Fibroblast of skin of right biceps (primary cell): Measurements from ENCODE around the gene MYH7.

Experiments used
- DNase-seq: peaks from one replicate; pipeline ENCODE4 v3.0.0-alpha.2; 2013

MYH7 gene

DNA sequence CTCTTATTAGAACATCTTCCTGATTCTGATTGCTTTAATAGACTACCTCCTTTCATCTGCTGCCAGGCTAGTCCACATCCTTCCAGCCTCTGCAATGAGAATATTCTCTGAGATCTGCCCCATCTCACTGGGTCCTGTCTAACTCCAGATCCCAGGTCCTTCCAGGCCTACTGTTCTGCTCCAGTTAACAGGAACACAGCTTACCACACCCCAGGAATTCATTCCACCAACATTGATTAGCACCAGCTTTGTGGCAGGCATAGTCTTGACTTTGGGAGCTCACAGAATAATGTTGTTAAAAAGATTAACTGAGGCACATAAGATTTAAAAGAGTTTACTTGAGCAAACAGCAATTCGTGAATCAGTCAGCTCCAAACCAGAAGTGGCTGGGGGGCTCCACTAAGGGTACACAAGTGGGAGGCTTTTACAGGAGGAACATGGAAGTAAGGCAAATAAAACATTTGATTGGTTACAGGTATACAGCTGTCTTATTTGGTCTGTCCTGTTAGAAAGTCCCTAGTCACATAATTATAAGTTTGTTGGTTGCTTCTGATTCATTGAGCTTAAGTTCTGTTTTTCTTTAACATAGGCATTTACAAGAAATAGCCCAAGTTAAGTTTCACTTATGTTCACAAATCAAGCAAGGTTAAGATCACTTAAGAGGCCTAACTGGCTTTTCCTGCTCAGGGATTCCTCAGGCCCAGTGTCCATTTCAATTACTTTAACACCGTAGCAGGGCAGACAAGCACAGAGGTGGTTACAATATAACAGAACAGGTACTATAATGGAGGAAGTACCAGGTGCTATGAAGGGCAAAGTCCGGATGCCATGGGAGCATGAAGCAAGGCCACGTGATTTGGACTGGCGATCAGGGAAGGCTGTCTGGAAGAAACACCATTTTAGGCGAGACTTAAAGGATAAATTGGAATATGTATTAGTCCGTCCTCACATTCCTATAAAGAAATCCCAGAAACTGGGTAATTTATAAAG, 12.2 kb upstream of the MYH7 start:
- no peak for DNase-seq

DNA sequence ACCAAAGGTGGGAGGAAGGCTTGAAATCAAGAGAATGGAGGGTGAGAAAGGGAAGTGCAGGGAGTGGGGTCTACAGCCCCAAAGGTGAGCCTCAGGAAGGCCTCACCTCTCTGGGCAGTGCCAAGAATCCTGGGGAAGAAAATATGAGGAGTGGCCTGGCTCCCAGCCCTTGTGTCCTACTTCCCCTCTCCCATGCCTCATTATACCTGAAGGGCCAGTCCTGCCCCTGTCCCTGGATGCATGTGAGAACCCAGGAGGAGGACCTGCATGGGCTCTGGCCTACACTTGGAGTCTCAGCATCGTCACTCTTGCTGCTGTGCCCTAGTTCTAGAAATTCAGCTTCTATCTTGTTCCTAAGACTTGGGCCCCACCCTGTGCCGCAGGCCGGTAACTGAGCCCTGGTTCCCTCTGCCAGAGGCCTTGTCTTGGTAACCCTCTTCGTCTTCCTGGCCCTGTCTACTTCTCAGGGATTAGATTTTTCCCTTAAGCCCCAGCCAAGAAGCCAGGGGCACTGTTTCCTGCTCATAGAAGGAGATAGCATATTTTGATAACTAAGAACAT, 10.9 kb upstream of the MYH7 start:
- no peak for DNase-seq

DNA sequence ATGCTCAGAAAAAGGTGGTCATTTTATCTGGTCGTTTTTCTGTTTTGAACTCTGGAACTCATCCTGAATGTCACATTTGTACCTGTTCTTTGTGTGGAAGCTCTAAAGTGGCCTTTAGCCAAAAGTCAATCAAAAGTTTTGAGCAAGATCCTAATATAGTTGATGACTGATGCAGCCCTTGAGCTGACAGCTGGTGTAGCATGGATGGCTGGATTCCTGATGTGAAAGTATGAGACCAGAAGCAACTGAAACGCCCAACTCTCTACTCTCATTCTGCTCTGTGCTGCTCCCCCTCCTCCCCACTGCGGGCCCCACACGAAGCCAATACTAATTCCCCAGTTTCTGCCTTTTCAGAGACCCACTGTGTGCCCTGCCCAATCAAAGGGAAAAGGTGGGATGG, 10.3 kb upstream of the MYH7 start:
- DNase-seq: no peak

DNA sequence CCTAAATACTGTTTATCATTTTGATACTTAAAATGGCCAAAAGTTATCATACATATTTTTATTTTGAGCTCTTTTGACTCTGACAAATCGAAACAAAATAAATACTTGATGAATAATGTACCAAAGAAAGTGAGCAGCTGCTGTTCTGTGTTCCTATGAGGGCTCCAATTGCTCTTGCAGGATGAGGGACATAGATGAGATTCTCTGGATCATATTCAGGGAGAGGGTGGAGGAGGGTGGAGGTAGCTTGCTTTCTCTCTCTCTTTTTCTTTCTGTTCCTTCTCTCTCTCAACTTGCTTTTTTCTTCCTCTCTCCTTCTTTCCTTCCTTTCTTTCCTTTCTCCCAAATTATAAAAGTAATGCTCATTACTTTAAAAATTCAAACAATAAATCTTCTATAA, 8.9 kb upstream of the MYH7 start:
- no peak for DNase-seq

DNA sequence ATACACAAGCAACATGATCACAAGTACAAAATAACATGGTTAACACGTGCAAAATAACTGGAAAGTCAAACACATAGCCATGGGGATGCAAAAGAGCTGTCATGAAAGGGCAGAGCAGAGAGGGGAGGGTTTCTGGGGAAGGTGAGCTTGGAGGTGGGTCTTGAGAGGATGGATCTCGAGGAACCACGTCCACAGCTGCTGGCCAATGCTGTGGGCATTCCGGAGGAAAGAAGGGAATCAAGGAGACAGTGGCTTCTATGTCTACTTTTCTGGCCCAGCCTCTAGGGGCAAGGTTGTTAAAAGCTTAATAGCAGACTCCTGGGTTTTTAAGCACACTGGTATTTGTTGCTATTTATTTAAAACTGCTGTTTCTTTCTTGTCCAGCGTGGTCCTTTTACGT, 8.4 kb upstream of the MYH7 start:
- DNase-seq: no peak

DNA sequence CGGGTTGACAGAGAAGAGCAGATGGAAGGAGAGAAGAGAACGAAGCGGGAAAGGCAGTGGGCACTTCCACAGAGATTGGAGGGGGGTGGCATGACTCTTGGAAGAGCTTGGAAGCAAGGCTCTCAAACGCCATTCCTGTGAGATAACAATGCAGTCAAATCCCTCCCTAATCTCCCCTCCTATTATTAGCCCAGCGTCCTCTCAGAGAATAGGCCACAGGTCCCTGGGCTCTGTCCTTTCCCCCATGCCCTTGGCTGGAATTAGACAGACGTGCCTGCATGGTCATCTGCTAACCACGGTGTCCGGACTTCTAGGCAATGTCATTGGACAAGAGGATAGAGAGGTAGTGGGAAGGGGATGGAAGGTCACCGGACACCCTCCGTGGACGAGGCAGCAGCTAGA, 8.0 kb upstream of the MYH7 start:
- no peak for DNase-seq

DNA sequence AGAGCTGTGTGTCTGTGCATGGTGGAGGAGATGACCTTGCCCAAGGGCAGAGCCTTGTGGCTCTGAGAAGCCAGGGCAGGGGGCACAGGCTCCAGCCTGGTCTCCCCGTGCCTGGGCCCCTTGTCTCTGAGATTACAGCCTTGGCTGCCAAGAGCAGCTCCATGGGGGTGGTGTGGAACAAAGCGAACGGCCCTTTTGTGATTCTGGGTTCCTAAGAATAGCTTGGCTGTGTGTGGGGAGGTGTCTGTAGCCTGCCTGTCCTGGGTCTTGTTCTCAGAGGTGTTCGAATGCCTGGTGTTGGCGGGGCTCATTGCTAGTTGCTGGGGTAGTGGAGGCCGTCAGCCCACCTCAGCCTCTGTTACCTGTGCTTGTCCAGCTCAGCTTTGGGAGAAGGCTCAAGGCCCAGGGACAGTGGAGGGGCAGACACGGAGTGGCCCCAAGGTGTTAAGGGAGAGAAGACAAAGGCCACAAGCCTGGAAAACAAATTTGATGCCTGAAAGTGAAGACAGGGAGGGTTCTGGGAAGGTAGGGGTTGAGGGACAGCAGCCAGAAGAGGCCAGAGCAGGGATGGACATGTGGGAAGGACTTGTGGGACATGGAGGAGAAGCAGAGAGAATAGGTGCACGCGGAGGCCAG, 7.4 kb upstream of the MYH7 start:
- DNase-seq: no peak

DNA sequence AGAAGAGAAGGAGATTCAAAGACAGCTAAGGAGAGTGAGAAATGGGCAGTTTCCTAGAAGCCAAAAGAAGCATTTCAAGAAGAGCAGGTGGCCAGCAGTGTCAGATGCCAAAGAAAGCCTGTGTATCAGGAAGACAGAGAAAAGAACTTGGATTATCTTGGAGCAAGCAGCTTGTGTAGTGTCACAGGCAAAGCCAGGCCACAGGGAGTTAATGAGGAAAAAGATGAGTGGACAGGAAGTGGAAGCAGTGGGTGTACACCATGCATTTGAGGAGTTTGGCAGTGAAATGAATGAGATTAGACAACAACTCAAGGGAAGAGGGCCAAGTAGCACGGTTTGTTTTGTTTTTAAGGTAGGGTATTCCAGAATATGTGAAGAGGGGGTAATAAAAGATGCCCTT, 5.6 kb upstream of the MYH7 start:
- no peak for DNase-seq

DNA sequence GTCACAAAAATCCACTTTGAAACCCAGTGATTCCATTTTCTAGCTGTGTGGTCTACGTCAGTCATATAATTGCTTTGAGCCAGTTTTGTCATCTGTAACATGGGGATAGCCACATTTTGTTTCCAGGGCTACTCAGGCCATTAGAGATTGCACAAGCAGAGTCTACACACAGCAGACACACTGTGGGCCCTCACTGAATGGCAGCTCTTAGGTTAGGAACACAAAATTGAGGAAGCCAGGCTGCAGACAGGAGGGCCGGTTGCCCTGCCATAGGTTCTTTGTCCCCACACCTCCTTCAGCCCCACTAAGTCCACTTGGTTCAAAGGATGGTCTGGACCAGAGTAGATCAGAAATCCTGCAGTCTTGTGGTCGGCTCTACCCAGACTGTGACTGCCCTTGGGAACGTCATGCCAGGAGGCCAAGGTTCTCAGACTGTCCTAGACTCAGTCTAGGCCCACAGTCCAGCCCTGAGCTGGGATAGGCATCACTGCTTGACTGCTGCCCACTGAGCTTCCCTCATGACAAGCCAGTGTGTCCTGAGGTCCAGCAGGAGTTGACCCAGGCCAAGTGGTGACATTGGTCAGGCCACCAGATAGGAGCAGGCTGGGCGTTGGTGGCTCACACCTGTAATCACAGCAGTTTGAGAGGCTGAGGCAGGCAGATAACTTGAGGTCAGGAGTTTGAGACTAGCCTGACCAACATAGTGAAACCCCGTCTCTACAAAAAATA, 3.8 kb upstream of the MYH7 start:
- no peak for DNase-seq

DNA sequence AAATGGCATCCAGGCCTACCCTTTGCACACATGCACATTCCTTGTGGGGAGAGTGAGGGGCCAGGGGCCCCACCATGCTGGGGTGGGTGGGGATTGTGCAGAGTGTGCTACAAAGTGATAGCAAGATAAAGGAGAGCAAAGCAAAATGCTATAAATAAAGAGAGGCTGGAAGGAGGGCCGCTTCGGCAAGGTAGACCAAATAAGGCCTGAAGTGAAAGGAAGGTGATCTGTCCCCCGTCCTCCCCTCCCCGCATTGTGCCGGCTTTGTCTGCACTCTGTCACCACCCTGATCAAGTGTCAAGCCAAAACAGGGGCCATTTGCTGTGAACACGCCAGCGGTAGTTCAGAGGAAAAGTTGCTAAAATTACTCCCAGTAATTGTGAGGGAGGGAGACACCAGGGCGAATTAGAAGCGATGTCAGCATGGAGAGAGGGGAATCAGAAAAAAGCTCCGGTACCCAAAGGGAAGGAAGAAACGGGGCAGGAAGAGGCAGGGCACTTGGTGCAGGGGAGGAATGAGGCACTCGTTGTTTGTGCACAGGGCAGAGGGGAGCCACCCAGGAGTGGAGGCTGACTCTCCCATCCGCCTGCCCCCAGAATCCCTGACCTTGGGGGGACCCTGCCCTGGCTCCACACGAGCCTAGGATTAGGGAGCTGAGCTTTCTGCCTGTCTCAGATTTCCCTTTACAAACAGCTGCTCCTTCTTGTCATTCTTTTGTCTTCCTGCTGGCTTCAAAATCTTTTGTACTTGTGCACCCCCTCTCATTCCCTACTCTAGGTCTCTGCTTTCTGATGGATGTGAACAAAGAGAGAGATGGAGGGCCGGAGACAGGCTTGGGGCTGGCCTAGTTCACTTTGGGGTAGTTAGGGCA, 2.9 kb upstream of the MYH7 start:
- no peak for DNase-seq

DNA sequence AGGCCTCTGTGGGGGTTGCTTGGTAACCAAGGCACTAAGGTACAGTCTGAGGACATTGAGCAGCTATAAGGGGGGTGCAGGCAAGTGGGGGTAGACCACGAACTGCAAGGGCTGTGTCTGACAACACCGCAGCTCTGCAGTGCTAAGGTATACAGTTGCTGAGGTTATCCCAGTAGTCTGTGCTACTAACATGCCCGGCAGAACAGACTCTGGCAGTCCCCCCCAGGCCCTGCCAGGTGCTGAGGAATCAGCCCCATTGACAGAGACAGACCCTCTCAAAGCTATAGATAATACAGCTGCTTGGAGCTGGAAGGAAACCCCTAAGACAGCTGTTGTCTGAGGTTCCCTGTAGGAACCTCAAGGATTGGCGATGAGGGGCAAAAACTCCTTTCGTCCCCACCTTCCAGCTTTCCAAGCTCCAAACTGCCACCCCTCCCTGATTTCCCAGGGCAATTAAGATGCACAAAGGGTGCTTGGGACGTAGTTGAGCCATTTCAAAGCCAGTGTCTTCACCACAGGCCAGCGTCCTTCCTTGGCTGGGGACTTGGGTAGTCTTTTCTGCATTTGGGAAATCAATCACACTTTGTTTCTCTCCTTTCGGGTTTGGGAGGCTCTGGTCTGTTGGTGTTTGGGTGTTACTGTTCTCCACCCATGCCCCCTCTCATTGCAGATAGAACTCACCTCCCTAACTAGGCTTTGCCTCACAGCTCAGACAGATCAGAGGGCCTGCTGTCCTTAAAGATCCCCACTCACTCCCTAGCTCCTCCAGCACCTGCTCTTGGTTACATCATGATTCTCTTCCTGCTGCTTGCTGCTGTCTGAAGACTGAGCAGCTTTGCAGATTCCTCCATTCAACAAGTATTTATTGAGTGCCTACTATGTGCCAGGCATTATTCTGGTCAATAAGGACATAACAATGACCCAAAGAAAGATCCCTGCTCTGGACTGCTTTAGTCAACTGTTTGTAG, 2.0 kb upstream of the MYH7 start:
- no peak for DNase-seq

DNA sequence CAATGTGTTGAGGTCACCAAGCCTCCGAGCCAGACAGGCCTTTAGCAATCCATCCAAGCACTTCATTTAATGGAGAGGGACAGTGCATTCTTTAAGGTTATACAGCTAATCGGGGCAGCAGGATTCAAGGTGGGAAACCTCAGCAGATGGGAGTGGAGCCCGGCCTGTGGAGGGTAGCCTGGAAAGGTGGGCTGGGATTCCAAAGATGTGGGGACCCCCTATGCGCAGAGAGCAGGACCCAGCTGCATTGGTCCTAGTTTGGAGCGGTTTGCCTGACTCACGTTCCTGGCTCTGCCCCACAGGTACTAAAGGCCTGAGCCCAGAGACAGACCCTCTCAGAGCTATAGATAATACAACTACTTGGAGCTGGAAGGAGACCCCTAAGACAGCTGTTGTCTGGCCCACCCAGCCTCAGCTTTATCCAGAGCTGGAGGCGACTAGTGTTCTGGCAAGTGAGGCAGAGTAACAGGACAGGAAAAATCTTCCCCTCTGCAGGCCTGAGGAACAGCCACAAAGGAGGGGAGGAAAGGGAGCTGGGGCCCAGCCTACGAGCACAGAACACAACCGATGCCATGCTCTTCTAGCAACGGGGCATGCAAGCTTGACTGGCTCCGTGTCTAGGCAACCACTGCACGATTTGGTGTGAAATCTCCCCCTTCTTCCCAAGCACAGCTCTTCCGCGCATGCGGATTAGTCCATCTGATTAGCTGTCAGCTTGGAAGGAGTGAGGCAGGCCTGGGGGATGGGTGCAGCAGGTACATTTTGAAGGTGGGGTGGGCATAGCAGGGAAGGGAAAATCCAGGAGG, 1.1 kb upstream of the MYH7 start:
- no peak for DNase-seq

DNA sequence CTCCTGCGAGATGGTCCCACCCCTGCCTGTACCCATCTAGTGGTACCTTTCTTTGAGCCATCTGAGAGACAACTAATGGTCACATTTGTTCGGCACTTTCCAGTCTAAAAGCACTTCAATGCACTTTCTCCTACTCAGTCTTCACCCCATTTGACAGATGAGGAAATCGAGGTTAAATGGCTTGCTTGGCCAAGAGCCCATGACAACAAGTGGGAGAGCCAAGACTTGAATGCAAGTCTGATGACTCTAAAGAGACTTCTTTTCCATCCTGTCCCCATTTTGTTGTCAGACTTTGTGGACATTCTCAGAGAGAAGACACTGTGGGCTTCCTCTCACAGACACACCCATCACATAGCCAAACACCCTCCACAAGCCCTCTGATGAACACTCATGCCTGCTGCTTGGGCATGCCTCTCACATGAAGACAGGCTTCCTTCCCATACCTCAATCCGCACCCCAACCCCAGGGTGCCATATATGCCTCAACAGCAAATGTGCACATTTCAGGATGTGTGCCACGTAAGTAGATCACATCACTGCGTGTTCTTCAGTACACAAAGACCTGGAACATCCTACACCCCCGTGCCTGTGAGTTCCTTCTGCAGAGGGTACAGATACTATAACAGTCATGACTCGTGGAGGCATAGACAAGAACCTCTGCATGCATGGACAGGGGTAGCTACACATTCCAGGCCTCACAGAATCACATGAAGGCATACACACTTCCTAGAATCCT, 805 bp downstream of the MYH7 start:
- DNase-seq: no peak

DNA sequence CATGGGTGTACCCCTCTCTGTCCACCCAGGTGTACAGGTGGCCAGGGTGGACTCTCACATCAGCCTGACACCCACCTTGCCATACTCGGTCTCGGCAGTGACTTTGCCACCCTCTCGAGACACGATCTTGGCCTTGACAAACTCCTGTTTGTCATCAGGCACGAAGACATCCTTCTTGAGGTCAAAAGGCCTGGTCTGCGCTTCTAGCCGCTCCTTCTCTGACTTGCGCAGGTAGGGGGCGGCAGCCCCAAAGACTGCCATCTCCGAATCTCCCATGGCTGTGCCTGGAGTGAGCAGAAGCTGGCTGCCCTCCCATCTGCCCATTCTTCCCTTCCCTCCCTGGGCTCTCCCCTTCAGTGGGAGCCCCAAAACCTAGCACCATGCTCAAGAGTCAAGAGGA, 2.0 kb downstream of the MYH7 start:
- no peak for DNase-seq

DNA sequence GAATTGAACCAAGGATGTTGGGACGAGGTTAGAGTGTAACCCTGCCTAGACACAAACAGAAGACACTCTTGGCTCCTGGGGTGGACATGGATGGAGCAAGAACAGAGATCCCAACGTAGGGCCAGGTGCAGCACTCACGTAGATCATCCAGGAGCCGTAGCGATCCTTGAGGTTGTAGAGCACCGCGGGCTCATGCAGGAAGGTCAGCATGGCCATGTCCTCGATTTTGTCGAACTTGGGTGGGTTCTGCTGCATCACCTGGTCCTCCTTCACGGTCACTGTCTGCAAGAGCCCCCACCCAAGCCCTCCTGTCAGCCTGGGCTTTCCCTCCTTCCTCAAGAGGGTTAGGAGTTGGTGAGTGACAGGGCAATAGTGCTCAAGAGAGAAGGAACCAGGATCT, 2.5 kb downstream of the MYH7 start:
- DNase-seq: no peak

DNA sequence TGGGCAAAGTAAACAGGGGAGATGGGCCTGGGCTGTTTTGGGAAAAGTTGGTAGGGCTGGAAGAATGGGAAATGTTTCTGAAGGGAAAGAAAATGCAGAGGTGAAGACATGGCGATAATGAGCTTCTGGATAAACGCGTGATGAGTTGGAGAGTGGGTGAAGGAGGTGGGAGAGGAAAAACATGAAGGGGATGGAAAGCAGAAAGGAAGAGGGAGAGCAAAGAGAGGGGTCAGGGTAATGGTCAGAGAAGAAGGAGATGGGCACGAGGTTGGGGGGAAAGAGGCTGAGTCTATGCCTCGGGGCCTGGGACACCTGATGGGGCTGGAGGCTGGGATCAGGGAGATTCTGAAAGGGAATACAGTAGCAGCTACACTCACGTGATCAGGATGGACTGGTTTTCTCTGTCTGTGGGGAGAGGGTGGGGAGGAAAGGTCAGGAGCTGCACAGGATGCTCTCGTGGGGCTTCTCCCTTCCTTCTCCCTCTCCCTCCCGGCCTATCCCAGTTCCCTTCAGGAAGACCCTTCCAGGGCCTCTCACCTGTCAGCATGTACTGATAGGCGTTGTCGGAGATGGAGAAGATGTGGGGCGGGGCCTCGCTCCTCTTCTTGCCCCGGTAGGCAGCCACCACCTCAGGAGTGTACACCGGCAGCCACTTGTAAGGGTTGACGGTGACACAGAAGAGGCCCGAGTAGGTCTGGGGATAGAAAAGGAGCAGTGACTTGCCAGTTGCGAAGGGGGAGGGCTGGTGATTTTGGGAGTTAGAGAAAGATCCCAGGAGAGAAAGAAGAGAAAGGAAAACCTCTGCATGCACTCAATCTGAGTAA, 3.1 kb downstream of the MYH7 start:
- no peak for DNase-seq

DNA sequence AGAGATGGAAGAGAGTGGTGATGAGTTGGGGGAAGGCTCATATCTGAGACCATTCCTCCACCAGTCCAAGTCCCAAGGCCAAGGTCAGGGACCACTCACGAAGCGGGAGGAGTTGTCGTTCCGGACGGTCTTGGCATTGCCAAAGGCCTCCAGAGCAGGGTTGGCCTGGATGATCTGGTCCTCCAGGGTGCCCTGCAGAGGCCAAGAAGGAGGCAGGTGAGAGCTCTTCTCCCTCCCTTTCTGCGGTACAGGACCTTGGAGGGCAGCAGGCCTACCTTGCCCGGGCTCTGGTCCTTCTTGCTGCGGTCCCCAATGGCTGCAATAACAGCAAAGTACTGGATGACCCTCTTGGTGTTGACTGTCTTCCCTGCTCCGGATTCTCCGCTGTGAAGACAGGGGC, 4.0 kb downstream of the MYH7 start:
- no peak for DNase-seq

DNA sequence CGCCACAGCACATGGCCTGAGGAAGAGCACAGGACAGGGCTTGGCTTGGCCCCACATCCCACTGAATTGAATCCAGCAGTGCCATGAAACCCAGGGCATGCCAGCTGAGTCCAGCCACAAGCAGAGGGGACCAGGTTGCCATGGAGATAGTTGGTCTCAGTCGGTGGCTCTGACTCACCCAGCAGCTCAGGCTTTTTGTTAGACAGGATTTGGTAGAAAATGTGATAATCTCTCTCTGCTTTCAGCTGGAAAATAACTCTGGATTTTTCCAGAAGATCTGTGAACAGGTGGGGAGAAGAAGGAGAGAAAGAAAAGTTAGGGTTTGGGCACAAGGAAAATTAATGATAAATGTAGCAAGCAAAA, 4.8 kb downstream of the MYH7 start:
- DNase-seq: peak; percentile 10
